Stimulated activated CD4-positive, alpha-beta T cell treated with anti-CD3 and anti-CD28 coated beads, Interleukin-12 subunit alpha, Interleukin-12 subunit beta, amount 100 ng/mL, for 48 hours (primary cell): ENCODE data around the gene RAD23A.
"Not testable (repeated sequence)": the region's sequence is repeated elsewhere in the genome, so short reads cannot be mapped to it uniquely, and the experiment has no call there.

Source experiments
- DNase-seq, 3 donors: peaks; one replicate each; pipeline ENCODE4 v3.0.0-alpha.2; 2020; ENCODE audit warnings: low read depth in 2 of 3, low spot score in 1 of 3

The RAD23A gene

DNA sequence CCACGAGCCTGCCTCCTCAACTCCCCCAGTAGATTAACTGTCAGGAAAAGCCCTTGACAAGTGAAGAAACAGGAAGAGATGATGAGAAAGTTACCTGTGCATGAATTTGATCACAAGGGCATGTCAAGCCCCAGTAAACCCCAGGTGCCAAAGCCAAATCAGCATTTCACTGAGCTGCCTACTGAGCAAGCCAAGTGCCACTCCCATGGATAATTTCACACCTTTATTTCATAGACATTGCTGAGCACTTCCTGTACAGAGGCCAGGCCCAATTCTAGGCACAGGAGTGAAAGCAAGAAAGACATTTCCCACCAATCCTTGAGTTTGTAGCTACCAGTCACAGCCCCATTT, 8.9 kb downstream of the RAD23A start:
- DNase-seq, result no peak

DNA sequence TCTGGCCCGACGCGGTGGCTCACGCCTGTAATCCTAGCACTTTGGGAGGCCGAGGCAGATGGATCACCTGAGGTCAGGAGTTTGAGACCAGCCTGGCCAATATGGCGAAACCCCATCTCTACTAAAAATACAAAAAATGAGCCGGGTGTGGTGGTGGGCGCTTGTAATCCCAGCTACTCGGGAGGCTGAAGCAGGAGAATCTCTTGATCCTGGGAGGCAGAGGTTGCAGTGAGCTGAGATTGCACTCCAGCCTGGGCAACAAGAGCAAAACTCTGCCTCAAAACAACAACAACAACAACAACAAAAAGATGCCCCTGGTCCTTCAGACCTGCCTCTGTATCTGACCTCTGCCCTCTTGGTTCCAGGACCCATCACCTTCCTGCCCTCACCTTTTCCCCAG, 9.9 kb downstream of the RAD23A start:
- not testable (repeated sequence) for DNase-seq

DNA sequence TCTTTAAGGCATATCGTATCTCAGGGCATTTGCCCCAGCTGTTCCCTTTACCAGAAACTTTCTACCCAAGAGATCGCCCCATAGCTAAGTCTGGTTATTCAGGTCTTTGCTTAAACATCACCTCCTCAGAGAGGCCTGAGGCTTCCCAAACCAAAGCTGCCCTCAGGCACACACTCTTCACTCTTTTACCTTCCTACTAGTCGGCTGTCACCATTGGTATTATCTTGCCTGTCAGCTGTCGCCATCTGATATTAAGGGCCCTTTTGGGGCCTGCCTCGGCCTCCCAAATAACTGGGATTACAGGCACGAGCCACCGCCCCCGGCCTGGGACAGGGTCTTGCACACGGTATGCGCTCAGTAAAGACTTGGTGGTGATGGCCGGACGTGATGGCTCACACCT, 10.3 kb downstream of the RAD23A start:
- no peak for DNase-seq

DNA sequence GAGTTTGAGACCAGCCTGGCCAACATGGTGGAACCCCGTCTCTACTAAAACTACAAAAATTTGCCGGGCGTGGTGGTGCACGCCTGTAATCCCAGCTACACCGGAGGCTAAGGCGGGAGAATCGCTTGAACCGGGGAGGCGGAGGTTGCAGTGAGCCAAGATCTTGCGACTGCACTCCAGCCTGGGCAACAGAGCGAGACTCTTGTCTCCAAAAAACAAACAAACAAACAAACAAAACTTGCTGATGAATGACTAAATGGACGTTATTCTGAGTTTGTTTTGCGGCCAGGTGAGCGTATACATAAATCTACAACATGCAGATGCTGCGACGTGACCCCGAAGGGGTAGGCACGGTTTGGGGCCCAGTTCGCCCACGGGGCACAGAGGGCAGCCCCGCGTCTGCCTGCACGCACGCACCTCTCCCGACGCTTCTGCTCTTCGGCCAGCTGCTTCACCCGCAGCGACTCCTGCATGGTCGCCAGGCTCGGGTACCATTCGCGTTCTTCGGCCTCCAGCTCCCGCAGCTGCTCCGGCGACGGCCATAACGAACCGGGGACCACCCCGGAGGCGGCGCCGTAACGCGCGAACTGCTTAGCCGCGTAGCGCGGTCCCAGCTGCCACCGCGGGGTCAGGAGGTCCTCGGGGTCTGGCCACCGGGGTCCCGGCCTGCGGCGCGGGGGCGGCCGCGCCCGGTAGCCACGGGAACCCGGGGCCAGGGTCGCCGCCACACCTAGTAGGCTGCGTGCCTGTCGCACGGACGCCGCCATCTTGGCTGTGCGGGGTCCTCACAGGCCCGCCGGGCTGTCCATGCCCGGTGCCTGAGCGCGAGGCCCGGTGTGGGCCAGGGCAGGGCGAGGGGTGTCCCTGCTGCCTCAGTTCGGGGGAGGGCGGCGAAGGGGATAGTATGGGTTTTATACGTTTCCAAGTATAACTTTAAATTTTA, 11.1 kb downstream of the RAD23A start, which contains the start of gene GADD45GIP1:
GADD45GIP1 (minus strand) TSS at position 778 of the 943 bp plus-strand sequence; CDS start at position 767, 11 bp downstream.
- peak; percentile 73 to 82 (median 80) for DNase-seq

DNA sequence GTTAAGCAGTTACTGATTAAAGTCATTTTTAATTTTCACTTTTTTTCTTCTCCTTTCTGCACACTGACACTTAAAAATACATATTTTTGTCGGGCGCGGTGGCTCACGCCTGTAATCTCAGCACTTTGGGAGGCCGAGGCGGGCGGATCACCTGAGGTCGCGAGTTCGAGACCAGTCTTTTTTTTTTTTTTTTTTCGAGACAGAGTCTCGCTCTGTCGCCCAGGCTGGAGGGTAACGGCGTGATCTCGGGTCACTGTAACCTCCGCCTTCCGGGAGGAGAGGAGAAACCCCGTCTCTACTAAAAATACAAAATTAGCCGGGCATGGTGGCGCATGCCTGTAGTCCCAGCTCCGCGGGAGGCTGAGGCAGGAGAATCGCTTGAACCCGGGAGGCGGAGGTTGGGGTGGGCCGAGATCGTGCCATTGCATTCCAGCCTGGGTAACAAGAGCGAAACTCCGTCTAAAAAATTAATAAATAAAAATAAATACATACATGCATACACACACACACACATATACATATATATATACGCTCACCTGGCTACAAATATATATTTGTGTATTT, 11.8 kb downstream of the RAD23A start:
- not testable (repeated sequence) for DNase-seq

DNA sequence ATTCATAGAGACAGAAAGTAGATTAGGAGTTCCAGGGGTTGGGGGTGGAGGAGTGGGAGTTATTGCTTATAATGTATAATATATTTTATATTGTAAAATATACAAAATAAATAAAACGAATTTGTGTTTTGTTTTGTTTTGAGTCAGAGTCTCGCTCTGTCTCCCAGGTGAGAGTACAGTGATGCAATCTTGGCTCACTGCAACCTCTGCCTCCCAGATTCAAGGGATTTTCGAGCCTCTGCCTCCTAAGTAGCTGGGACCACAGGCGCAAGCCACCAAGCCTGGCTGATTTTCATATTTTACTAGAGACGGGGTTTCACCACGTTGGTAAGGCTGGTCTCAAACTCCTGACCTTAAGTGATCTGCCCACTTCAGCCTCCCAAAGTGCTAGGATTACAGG, 13.8 kb downstream of the RAD23A start:
- DNase-seq, result no peak

DNA sequence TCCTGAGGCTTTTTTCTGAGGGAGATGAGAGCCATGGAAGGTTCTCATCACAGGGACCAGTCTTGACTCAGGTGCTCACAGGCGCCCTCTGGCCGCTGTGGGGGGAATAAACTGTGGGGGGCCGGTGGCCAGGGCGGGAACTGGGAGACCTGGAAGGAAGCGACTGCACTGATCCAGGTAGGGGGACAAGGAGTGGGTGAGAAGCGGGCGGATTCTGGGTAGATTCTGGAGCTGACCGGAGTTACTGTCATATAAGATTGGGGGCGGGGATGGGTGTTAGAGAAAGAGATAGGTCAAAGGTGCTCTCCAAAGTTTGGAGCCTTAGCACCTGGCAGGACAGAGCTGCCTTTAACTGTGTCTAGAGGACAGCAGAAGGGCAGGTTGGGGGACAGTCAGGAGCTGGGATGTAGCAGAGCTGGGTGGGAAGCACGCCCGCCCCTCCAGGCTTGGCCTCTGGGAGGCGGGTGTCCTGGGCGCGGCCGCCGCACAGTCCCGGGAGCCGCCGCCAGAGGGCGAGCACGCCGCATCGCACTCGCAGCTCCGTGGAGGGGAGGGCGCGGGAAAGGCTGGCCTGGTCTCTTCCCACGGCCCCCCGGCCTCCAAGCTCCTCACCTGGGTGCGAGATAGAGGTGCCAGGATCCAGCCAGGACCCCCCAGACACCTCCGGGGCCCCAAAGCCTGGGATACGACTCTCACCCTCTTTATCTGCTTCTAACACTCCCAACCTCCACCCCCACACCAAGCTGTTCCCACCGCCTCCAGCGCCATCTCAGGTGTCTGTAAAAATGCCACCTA, 19.6 kb downstream of the RAD23A start:
- peak; percentile 79 to 87 (median 80) for DNase-seq

DNA sequence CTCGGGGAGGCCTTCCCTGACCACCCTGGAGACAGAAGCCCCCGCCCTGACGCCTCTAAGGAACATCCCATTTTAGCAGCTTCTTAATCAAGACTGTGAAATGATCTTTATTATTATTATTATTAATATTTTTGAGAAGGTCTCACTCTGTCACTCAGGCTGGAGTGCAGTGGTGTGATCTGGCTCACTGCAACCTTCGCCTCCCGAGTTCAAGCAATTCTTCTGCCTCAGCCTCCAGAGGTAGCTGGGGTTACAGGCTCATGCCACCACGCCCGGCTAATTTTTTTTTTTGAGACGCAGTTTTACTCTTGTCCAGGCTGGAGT, 20.1 kb downstream of the RAD23A start:
- DNase-seq, result no peak

DNA sequence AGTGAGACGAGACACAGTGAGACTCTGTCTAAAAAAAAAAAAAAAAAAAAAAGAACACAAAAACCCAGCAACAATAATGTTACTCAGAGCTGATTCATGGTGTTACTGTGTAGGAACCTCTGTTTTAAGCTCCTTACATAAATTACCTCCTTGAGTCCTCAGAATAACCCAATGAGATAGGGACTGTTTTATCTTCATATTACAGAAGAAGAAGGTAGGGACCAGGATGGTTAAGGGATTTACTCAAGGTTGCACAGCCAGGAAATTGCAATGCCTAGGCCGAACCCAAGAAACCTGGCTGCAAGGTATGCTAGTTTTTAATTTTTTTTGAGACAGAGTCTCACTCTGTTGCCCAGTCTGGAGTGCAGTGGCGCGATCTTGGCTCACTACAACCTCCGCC, 22.2 kb downstream of the RAD23A start:
- no peak for DNase-seq

DNA sequence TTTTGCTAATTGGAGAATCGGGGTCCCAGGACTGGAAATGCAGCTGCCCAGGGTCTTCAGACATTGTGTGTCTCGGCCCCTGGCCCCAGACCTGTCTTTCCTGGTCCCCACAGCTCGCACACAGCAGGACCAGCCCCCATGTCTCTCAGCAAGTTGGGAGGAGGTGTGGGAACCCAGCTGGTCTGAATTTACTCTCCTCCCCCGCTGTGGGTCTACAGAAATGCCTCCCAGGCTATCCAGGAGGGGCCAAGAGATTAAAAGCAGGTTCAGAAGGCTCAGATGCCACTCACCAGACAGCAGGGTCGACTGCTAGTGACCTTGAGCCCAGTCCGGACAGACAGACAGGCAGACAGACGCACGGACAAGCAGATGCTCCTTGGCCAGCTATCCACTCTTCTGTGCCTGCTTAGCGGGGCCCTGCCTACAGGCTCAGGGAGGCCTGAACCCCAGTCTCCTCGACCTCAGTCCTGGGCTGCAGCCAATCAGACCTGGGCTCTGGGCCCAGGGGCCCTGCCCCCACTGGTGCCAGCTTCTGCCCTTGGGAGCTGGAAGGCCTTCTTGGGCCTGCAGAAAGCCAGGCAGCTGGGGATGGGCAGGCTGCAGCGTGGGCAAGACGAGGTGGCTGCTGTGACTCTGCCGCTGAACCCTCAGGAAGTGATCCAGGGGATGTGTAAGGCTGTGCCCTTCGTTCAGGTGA, 23.8 kb downstream of the RAD23A start, which contains the start of gene DAND5:
DAND5 (plus strand) TSS at position 285 of the 697 bp plus-strand sequence; CDS start at position 370, 85 bp downstream.
- no peak for DNase-seq

DNA sequence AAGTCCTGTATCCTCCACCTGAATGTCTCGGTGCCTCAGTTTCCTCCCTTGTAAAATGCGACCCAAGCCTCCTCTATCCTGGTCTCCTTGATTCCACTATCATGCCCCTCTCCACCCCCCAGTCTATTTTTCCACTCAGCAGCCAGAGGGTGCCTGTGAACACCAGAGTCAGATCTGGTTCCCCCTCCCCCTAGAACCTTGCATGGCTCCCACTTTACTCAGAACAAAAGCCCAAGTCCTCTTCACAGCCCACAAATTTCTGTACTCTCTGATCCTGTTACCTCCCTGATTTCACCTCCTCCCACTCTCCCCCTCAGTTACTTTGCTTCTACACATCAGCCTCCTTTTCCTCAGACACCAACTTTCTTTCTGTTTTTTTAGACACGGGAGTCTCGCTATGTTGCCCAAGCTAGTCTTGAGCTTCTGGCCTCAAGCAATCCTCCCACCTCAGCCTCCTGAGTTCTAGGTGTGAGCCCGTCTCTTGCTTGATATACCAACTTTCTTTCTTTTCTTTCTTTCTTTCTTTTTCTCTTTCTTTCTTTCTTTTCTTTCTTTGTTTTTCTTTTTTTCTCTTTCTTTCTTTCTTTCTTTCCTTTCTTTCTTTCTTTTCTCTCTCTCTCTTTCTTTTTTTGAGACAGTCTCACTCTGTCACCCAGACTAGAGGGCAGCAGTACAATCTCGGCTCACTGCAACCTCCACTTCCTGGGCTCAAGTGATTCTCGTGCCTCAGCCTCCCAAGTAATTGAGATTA, 24.6 kb downstream of the RAD23A start:
- no peak for DNase-seq

DNA sequence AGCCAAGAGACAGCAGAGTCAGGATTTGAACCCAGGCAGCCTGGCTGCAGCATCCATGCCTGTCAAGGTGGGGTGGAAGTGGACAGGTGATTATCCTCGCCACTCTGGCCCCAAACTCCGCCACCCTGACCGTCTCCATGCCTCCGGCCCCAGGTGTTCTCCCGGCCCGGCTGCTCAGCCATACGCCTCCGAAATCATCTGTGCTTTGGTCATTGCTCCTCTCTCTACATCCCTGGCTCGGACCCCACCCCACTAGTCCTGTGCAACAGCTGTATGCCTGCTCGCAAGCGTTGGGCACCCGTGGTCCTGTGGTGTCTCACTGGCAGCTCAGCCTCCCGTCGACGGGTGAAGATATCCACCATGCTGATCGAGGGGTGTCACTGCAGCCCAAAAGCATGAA, 27.6 kb downstream of the RAD23A start:
- DNase-seq, result no peak

DNA sequence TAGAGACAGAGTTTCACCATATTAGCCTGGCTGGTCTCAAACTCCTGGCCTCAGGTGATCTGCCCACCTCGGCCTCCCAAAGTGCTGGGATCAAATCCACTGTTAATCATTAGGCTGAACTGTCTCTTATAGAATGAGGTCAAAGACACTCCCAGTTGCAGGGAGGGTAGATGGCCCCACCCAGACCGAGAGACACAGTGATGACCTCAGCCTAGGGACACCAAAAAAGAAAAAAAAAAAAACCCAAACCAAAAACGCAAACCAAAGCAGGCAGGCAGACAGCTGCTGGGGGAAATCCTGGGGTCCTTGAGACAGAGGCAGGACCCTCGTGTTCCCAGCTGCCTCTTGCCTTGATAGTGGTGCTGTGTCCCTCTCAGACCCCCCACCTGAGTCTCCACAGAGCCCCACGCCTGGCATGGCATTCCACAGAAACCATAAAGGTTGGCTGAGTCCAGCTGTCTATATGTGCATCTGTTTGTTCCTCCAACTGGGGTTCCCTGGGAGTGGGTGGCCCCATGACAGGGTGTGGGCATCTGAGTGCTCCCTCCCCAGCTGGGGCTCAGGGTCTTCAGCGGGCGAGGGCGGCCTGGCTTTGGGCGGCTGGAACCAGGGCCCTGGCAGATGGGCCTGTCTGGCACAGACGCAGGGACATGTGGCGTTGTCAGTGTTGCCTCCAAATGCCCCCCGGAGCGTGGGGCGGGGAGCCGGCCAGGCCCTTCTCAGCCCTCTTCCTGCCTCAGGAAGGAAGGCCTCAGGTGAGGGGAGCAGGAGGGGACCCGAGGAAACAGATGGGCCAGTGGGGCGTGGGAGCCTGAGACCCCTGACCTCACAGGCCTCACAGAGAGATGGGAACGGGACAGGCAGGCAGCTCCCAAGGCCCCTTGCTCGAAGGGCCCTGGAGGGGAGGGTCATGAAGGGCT, 28.9 kb downstream of the RAD23A start:
- no peak for DNase-seq

DNA sequence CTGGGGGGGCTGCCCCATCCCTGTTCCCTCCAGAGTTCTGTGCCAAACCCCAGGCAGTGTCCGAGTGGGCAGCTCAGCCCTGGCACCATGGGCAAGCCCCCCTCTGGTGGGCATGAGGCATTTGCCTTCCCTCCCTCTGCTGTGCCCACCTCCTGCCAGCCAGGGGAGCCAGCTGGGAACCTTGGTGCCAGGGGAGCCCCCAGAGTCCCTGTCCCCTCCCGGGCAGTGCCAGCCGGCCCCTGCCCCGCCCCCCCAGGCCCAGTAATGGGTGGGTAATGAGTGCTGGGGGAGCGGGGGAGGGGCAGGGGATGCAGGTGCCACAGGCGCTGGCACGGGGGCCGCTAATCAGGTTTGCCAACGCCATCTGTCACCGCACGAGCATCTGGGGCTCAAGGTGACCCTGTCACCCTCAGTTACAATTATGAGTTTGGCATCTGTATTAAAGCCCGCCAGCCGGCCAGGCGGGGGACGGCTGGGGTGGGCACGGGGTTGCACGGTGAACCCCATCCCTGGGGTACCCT, 29.6 kb downstream of the RAD23A start:
- DNase-seq, result no peak

DNA sequence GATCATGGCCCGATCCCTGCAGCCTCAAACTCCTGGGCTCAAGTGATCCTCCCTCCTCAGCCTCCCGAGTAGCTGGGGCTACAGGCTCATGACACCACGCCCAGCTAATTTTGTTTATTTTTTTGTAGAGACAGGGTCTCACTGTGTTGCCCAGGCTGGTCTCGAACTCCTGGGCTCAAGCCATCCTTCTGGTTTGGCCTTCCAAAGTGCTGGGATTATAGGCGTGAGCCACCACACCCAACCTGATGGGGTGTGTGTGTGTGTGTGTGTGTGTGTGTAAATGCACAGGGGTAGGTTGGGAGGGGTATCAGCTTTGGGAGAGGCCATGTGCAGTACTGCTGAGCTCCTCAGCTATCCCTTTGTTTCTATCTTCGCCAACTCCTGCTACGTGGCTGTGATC, 30.4 kb downstream of the RAD23A start:
- not testable (repeated sequence) for DNase-seq

DNA sequence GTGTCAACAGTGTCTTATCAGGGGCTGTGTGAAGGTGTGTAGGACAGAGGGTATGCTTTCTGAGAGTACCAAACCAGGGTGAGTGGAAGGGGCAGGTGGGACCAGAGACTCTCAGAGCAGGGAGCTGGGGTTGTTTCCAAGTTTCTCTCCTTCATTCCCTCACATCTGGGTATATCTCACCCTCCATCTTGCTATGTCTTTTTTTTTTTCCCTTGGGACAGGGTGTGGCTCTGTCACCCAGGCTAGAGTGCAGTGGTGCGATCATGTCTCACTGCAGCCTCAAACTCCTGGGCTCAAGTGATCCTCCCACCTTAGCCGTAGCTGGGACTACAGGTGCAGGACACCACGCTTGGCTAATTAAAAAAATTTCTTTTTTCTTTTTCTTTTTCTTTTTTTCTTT, 34.3 kb downstream of the RAD23A start:
- DNase-seq, result no peak

DNA sequence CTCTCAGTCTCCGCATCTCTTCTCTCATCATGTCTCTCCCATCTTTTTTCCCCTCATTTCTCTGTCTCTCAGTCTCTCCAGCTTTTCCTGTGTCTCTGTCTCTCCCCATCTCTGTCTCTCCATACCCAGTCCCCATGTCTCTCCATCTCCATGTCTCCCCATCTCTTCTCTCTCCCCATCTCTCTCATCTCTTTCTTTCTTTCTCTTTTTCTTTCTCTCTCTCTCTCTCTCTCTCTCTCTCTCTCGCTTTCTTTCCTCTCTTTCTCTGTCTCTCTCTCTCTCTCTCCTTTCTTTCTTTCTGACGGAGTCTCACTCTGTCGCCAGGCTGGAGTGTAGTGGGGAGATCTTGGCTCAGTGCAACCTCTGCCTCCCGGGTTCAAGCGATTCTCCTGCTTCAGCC, 37.0 kb downstream of the RAD23A start:
- no peak for DNase-seq

DNA sequence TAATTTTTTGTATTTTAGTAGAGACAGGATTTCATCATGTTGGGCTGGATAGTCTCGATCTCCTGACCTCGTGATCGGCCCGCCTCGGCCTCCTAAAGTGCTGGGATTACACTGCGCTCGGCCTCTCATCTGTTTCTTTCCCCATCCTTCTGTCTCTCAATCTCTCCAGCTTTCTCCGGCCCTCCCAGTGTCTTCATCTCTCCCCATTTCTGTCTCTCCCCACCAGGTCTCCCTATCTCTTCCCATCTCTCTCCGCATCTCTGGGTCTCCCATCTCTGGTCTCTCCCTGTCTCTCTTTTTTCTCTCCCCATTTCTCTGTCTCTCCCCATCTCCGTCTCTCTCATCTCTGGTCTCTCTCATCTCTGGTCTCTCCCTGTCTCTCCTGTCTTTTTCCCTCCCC, 37.4 kb downstream of the RAD23A start:
- no peak for DNase-seq

DNA sequence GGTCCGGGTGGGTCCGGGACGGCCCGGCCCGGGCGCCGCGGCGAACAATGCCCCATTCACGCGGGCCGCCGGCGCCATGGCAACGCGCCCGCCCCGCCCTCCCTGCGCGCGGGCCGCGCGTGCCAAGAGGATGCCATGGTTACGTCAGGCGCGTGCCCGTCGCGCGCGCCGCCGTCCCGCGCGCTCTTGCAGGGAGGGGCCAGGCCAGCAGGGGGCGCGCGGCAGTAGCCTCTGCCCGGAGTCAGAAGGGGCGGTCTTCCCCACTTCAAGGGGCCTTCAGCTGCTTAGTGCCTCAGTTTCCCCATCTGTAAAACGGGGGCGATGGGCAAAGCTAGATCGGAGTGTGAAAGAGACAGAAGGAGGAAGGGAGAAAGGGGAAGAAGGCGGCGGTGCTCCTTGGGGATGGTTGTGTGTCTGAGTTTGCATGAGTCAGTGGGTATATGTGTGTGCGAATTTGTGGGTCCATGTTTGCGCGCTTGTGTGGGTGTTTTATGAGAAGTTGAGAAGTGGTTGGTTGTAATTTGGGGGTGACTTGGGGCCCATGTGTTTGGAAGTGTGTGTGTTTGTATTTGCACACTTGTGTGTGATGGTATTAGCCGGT, 38.0 kb downstream of the RAD23A start:
- peak; percentile 53 to 81 (median 76) for DNase-seq
